ENCODE data around the gene RTP2.

The RTP2 gene

DNA sequence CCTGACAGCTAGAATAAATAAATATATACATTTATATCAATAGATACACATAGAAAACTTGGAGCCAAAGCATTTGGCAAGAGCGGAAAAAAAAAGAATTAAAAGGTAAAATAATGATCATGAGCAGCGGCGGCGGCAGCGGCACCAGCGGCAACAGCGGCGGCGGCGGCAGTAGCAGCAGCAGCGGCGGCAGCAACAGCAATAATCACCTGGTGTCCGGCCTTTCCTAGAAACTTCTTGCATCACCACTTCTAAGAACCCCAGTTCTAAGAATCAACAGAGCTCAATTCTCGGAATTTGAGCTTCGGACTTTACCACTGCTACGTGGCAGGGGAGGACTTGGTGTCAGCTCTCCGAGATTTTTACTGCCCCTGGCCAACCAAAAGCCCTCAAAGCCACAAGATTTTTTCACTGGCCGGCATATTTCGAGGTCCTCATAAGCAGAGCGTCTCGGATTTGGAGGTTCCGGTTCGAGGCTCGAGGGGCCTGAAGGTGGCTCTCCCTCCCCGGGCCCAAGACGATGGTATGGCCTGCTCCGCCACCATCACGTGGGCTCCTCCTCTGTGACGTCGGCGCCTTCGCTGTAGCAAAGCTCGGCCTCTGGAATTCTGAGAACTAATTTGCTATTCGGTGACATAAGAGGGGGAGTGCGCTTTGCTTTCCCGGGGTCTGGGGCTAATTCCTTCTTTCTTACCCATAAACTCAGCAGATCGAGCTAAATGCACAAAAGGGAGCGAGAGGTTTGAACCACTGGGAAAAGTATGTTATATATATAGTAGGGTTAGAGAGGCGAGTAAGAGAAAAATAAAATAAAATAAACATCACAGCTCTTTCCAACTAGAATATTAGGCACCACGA lies 43.1 kb upstream of the RTP2 start, which contains the start of gene BCL6 (continued):
- TF ChIP-seq, protein P1, sequence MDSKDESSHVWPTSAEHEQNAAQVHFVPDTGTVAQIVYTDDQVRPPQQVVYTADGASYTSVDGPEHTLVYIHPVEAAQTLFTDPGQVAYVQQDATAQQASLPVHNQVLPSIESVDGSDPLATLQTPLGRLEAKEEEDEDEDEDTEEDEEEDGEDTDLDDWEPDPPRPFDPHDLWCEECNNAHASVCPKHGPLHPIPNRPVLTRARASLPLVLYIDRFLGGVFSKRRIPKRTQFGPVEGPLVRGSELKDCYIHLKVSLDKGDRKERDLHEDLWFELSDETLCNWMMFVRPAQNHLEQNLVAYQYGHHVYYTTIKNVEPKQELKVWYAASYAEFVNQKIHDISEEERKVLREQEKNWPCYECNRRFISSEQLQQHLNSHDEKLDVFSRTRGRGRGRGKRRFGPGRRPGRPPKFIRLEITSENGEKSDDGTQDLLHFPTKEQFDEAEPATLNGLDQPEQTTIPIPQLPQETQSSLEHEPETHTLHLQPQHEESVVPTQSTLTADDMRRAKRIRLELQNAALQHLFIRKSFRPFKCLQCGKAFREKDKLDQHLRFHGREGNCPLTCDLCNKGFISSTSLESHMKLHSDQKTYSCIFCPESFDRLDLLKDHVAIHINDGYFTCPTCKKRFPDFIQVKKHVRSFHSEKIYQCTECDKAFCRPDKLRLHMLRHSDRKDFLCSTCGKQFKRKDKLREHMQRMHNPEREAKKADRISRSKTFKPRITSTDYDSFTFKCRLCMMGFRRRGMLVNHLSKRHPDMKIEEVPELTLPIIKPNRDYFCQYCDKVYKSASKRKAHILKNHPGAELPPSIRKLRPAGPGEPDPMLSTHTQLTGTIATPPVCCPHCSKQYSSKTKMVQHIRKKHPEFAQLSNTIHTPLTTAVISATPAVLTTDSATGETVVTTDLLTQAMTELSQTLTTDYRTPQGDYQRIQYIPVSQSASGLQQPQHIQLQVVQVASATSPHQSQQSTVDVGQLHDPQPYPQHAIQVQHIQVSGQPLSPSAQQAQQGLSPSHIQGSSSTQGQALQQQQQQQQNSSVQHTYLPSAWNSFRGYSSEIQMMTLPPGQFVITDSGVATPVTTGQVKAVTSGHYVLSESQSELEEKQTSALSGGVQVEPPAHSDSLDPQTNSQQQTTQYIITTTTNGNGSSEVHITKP (tag by site-specific recombination; IDR thresholded peaks at IDR 0.05), result peak; percentile 100
- no peak for TF ChIP-seq HOXA7 (CRISPR knock-in tag; IDR thresholded peaks at IDR 0.05; ENCODE audit: borderline replicate concordance)
- no peak; the same call in 1 of the 2 replicates for TF ChIP-seq ZBTB20 (tag by site-specific recombination; IDR thresholded peaks at IDR 0.05)
- TF ChIP-seq, protein P2, sequence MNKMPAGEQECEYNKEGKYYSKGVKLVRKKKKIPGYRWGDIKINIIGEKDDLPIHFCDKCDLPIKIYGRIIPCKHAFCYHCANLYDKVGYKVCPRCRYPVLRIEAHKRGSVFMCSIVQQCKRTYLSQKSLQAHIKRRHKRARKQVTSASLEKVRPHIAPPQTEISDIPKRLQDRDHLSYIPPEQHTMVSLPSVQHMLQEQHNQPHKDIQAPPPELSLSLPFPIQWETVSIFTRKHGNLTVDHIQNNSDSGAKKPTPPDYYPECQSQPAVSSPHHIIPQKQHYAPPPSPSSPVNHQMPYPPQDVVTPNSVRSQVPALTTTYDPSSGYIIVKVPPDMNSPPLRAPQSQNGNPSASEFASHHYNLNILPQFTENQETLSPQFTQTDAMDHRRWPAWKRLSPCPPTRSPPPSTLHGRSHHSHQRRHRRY (tag by site-specific recombination; IDR thresholded peaks at IDR 0.05), result no peak
- no peak; the same call in 1 of the 2 replicates for TF ChIP-seq KLF9 (tag by site-specific recombination; IDR thresholded peaks at IDR 0.05; ENCODE audit: low read depth)
- TF ChIP-seq ZNF433 (tag by site-specific recombination; IDR thresholded peaks at IDR 0.05; ENCODE audit: low read depth), result no peak
- TF ChIP-seq, protein P3, sequence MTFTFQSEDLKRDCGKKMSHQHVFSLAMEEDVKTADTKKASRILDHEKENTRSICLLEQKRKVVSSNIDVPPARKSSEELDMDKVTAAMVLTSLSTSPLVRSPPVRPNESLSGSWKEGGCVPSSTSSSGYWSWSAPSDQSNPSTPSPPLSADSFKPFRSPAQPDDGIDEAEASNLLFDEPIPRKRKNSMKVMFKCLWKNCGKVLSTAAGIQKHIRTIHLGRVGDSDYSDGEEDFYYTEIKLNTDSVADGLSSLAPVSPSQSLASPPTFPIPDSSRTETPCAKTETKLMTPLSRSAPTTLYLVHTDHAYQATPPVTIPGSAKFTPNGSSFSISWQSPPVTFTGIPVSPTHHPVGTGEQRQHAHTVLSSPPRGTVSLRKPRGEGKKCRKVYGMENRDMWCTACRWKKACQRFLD (tag by site-specific recombination; IDR thresholded peaks at IDR 0.05), result no peak
- peak; percentile 50 for TF ChIP-seq PRDM4 (tag by site-specific recombination; IDR thresholded peaks at IDR 0.05)
- TF ChIP-seq ZNF121 (tag by site-specific recombination; IDR thresholded peaks at IDR 0.05), result no peak
- TF ChIP-seq ZNF112 (tag by site-specific recombination; IDR thresholded peaks at IDR 0.05), result no peak
- TF ChIP-seq, protein P4, sequence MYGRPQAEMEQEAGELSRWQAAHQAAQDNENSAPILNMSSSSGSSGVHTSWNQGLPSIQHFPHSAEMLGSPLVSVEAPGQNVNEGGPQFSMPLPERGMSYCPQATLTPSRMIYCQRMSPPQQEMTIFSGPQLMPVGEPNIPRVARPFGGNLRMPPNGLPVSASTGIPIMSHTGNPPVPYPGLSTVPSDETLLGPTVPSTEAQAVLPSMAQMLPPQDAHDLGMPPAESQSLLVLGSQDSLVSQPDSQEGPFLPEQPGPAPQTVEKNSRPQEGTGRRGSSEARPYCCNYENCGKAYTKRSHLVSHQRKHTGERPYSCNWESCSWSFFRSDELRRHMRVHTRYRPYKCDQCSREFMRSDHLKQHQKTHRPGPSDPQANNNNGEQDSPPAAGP (tag by site-specific recombination; IDR thresholded peaks at IDR 0.05), result 0 out of 2 replicates have a peak, but pooled peaks have one; percentile 38
- no peak for TF ChIP-seq REPIN1 (tag by site-specific recombination; IDR thresholded peaks at IDR 0.05; ENCODE audit: low read depth)
- TF ChIP-seq ZNF571 (tag by site-specific recombination; IDR thresholded peaks at IDR 0.05), result no peak
- TF ChIP-seq, protein P5, sequence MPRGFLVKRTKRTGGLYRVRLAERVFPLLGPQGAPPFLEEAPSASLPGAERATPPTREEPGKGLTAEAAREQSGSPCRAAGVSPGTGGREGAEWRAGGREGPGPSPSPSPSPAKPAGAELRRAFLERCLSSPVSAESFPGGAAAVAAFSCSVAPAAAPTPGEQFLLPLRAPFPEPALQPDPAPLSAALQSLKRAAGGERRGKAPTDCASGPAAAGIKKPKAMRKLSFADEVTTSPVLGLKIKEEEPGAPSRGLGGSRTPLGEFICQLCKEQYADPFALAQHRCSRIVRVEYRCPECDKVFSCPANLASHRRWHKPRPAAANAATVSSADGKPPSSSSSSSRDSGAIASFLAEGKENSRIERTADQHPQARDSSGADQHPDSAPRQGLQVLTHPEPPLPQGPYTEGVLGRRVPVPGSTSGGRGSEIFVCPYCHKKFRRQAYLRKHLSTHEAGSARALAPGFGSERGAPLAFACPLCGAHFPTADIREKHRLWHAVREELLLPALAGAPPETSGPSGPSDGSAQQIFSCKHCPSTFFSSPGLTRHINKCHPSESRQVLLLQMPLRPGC (tag by site-specific recombination; IDR thresholded peaks at IDR 0.05), result peak; percentile 24; the same call in 1 of the 2 replicates
- no peak for TF ChIP-seq ZNF707 (tag by site-specific recombination; IDR thresholded peaks at IDR 0.05)
- 0 out of 2 replicates have a peak, but pooled peaks have one; percentile 16 for TF ChIP-seq ZNF501 (tag by site-specific recombination; IDR thresholded peaks at IDR 0.05)
- TF ChIP-seq HIC1 (tag by site-specific recombination; IDR thresholded peaks at IDR 0.05), result no peak
- no peak for TF ChIP-seq ZBTB26 (tag by site-specific recombination; optimal IDR thresholded peaks at IDR 0.05)
- TF ChIP-seq, protein P6, sequence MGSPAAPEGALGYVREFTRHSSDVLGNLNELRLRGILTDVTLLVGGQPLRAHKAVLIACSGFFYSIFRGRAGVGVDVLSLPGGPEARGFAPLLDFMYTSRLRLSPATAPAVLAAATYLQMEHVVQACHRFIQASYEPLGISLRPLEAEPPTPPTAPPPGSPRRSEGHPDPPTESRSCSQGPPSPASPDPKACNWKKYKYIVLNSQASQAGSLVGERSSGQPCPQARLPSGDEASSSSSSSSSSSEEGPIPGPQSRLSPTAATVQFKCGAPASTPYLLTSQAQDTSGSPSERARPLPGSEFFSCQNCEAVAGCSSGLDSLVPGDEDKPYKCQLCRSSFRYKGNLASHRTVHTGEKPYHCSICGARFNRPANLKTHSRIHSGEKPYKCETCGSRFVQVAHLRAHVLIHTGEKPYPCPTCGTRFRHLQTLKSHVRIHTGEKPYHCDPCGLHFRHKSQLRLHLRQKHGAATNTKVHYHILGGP (tag by site-specific recombination; IDR thresholded peaks at IDR 0.05), result peak; percentile 98
- no peak for TF ChIP-seq PRDM1 (tag by site-specific recombination; IDR thresholded peaks at IDR 0.05)
- TF ChIP-seq IKZF3 (tag by site-specific recombination; IDR thresholded peaks at IDR 0.05), result peak; percentile 87
